Epithelial cell of proximal tubule (primary cell): ENCODE data around the gene COL6A2. TPM values are rescaled to one million over a fixed set of nuclear protein-coding genes. Genes with fewer than 3 reads are reported as not detected.

Source experiments
- DNase-seq: peaks from one replicate; pipeline ENCODE4 v3.0.0-alpha.2; 2011; ENCODE audit warnings: low read depth
- H3K4me3 ChIP-seq: 2 replicates; pipeline ENCODE4 v1.5.1; 2011; ENCODE audit warnings: low read depth, mild to moderate bottlenecking, low read length
- CTCF ChIP-seq: conservative IDR thresholded peaks from 2 replicates; pipeline ENCODE4 v1.5.1; 2012; ENCODE audit warnings: low read depth, mild to moderate bottlenecking, low read length
- total RNA-seq: library from RNA; depleted of rRNA; stranded (reverse); fragments of >200 nt; gene quantifications from 2 replicates; pipeline ENCODE4 v1.2.3, GENCODE V29; 2015

The COL6A2 gene
- total RNA-seq, 1 donor from 2014 or later: 138 TPM

GRCh38 chr21:46148106-46148505 is 50.2 kb downstream of the COL6A2 start:
- no peak for DNase-seq
- H3K4me3 ChIP-seq: no peak overlapping the region
- TF ChIP-seq CTCF: no peak

- H3K4me3 ChIP-seq: no peak overlapping the region
- DNase-seq: no peak
- TF ChIP-seq CTCF: no peak
These were observed 51.4 kb downstream of the COL6A2 start for GRCh38 chr21:46149205-46149901.

GRCh38 chr21:46150073-46150472 is 52.2 kb downstream of the COL6A2 start:
- TF ChIP-seq CTCF: no peak
- H3K4me3 ChIP-seq: no peak overlapping the region
- DNase-seq: no peak

- no peak overlapping the region for H3K4me3 ChIP-seq
- DNase-seq: no peak
- TF ChIP-seq CTCF: no peak
These were observed 52.7 kb downstream of the COL6A2 start for GRCh38 chr21:46150491-46151121.

GRCh38 chr21:46151261-46151988 is 53.5 kb downstream of the COL6A2 start:
- TF ChIP-seq CTCF: no peak
- DNase-seq: no peak
- H3K4me3 ChIP-seq: no peak overlapping the region

GRCh38 chr21:46151989-46152926 is 54.3 kb downstream of the COL6A2 start:
- no peak for TF ChIP-seq CTCF
- no peak for DNase-seq
- no peak overlapping the region for H3K4me3 ChIP-seq
